Measurements from ENCODE around the gene CHAT.

CHAT gene

GRCh38 chr10:49610114-49610457 is 3.8 kb upstream of the CHAT start, which contains the start of gene SLC18A3:
TSS of gene SLC18A3 (plus strand) at chr10:49610310. CDS start at chr10:49610741, 431 bp downstream.
- DNase-seq (ENCODE audit: low read depth in 1 of 2, low spot score in 1 of 2), result no peak
- H3K4me3 ChIP-seq (replicated peaks; ENCODE audit: insufficient read depth, low read length), result no peak within 1 kb of the TSS
- peaks cover 60% of the 10 kb centered on the region for H3K27me3 ChIP-seq (ENCODE audit: insufficient read depth, poor library complexity, severe bottlenecking)
- no peak within 1 kb of the TSS for H3K27ac ChIP-seq (replicated peaks)
- TF ChIP-seq GABPA (IDR thresholded peaks at IDR 0.05; ENCODE audit: low read depth) (no peak), REST (IDR thresholded peaks at IDR 0.05; ENCODE audit: insufficient replicate concordance, low read depth) (no peak), POLR2AphosphoS5 (IDR thresholded peaks at IDR 0.05; ENCODE audit: low read depth) (no peak), SPI1 (IDR thresholded peaks at IDR 0.05; ENCODE audit: borderline replicate concordance, low read depth) (no peak)
- TF ChIP-seq, protein P1, sequence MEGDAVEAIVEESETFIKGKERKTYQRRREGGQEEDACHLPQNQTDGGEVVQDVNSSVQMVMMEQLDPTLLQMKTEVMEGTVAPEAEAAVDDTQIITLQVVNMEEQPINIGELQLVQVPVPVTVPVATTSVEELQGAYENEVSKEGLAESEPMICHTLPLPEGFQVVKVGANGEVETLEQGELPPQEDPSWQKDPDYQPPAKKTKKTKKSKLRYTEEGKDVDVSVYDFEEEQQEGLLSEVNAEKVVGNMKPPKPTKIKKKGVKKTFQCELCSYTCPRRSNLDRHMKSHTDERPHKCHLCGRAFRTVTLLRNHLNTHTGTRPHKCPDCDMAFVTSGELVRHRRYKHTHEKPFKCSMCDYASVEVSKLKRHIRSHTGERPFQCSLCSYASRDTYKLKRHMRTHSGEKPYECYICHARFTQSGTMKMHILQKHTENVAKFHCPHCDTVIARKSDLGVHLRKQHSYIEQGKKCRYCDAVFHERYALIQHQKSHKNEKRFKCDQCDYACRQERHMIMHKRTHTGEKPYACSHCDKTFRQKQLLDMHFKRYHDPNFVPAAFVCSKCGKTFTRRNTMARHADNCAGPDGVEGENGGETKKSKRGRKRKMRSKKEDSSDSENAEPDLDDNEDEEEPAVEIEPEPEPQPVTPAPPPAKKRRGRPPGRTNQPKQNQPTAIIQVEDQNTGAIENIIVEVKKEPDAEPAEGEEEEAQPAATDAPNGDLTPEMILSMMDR (IDR thresholded peaks at IDR 0.05; ENCODE audit: insufficient read depth, low read length), result no peak

- Histone ChIP-seq H3K4me3 (replicated peaks; ENCODE audit: insufficient read depth, low read length) (no peak overlapping the region), H3K27me3 (ENCODE audit: insufficient read depth, poor library complexity, severe bottlenecking) (peaks cover 65% of the 10 kb centered on the region), H3K27ac (replicated peaks) (no peak overlapping the region)
- no peak for DNase-seq (ENCODE audit: low read depth in 1 of 2, low spot score in 1 of 2)
- TF ChIP-seq SPI1 (IDR thresholded peaks at IDR 0.05; ENCODE audit: borderline replicate concordance, low read depth) (no peak), POLR2AphosphoS5 (IDR thresholded peaks at IDR 0.05; ENCODE audit: low read depth) (no peak), GABPA (IDR thresholded peaks at IDR 0.05; ENCODE audit: low read depth) (no peak), REST (IDR thresholded peaks at IDR 0.05; ENCODE audit: insufficient replicate concordance, low read depth) (no peak)
- TF ChIP-seq, protein P1 (IDR thresholded peaks at IDR 0.05; ENCODE audit: insufficient read depth, low read length), result no peak
Measured at GRCh38 chr10:49610458-49611165, 3.2 kb upstream of the CHAT start.

DNA sequence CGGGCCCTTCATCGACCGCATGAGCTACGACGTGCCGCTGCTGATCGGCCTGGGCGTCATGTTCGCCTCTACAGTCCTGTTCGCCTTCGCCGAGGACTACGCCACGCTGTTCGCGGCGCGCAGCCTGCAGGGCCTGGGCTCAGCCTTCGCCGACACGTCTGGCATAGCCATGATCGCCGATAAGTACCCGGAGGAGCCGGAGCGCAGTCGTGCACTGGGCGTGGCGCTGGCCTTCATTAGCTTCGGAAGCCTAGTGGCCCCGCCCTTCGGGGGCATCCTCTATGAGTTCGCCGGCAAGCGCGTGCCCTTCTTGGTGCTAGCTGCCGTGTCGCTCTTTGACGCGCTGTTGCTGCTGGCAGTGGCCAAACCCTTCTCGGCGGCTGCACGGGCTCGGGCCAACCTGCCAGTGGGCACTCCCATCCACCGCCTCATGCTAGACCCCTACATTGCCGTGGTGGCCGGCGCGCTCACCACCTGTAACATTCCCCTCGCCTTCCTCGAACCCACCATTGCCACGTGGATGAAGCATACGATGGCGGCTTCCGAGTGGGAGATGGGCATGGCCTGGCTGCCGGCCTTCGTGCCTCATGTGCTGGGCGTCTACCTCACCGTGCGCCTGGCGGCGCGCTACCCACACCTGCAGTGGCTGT is 2.5 kb upstream of the CHAT start:
- H3K27me3 ChIP-seq (ENCODE audit: insufficient read depth, poor library complexity, severe bottlenecking), result peaks cover 68% of the 10 kb centered on the region
- no peak for DNase-seq (ENCODE audit: low read depth in 1 of 2, low spot score in 1 of 2)

More for the DNA sequence above, 2.5 kb upstream of the CHAT start:
- TF ChIP-seq SPI1 (IDR thresholded peaks at IDR 0.05; ENCODE audit: borderline replicate concordance, low read depth) (no peak), REST (IDR thresholded peaks at IDR 0.05; ENCODE audit: insufficient replicate concordance, low read depth) (no peak), GABPA (IDR thresholded peaks at IDR 0.05; ENCODE audit: low read depth) (no peak), POLR2AphosphoS5 (IDR thresholded peaks at IDR 0.05; ENCODE audit: low read depth) (no peak)
- TF ChIP-seq, protein P1 (IDR thresholded peaks at IDR 0.05; ENCODE audit: insufficient read depth, low read length), result no peak
- H3K4me3 ChIP-seq (replicated peaks; ENCODE audit: insufficient read depth, low read length), result no peak overlapping the region
- no peak overlapping the region for H3K27ac ChIP-seq (replicated peaks)

Measured in HL-60 (cell line).